Panc1 (cell line): Measurements from ENCODE around the gene KCNQ1. TPM values are rescaled to one million over a fixed set of nuclear protein-coding genes. Genes with fewer than 3 reads are reported as not detected.

ENCODE experiments used
- ATAC-seq: fragments of 200-7000 bp; cut with Tn5 transposase; 2 replicates; pipeline ENCODE4 v1.9.1; 2020; ENCODE audit warnings: mild to moderate bottlenecking, moderate library complexity
- BruUV-seq: library from RNA; stranded (reverse); fragments of 400-500 nt; replicated peaks from 2 replicates; lab custom pipeline; 2021; lab: Mats Ljungman, UMichigan
- CTCF ChIA-PET: fragments of 300-600 bp; sonication (Branson Sonifier 250); formaldehyde crosslinking; loops from one replicate; lab custom pipeline; 2022; ENCODE audit warnings: antibody characterized with exemption; lab: Charles Lee
- POLR2A ChIA-PET: fragments of 300-600 bp; sonication (Branson Sonifier 250); formaldehyde crosslinking; loops from one replicate; lab custom pipeline; 2022; ENCODE audit warnings: antibody characterized with exemption; lab: Charles Lee
- DNase-seq: peaks from one replicate; pipeline ENCODE4 v3.0.0-alpha.2; 2010; ENCODE audit warnings: low read depth, low spot score
- H3K27ac ChIP-seq: 2 replicates; pipeline ENCODE4 v1.5.1; 2011; ENCODE audit warnings: mild to moderate bottlenecking, low read length, inconsistent platforms
- H3K27me3 ChIP-seq: fragments of 200-500 bp; sonication (Bioruptor generic); 2 replicates; pipeline ENCODE4 v1.6.0; 2014; ENCODE audit warnings: low read length, inconsistent platforms; ENCODE audit not compliant: control insufficient read depth, insufficient read depth
- H3K36me3 ChIP-seq: fragments of 200-500 bp; sonication (Bioruptor generic); 2 replicates; pipeline ENCODE4 v1.5.1; 2014; ENCODE audit warnings: inconsistent platforms, mild to moderate bottlenecking, low read length, moderate library complexity; ENCODE audit not compliant: control insufficient read depth, insufficient read depth
- H3K4me1 ChIP-seq: 2 replicates; pipeline ENCODE4 v1.5.1; 2011; ENCODE audit warnings: inconsistent platforms, mild to moderate bottlenecking, low read length, moderate library complexity; ENCODE audit not compliant: control insufficient read depth, insufficient read depth
- H3K4me3 ChIP-seq, 2 experiments: 2 replicates each; pipeline ENCODE4 v1.5.1; 2011 to 2012; ENCODE audit warnings: low read depth in 2 of 2, low read length in 2 of 2, mild to moderate bottlenecking in 2 of 2, inconsistent platforms in 1 of 2, moderate library complexity in 1 of 2
- H3K9me3 ChIP-seq: fragments of 200-500 bp; sonication (Bioruptor generic); 2 replicates; pipeline ENCODE4 v1.5.1; 2014; ENCODE audit warnings: low read depth, mild to moderate bottlenecking, inconsistent platforms, low read length, moderate library complexity; ENCODE audit not compliant: control insufficient read depth, insufficient read depth
- POLR2AphosphoS5 ChIP-seq: IDR thresholded peaks from 2 replicates; pipeline ENCODE4 v1.6.1; 2012; ENCODE audit warnings: mild to moderate bottlenecking, low read depth, low read length, moderate library complexity
- SIN3A ChIP-seq: IDR thresholded peaks from 2 replicates; pipeline ENCODE4 v1.6.1; 2012; ENCODE audit warnings: low read depth, mild to moderate bottlenecking, low read length, moderate library complexity, borderline replicate concordance; ENCODE audit not compliant: insufficient read depth
- TCF7L2 ChIP-seq: IDR thresholded peaks from 2 replicates; pipeline ENCODE4 v1.6.1; 2011; ENCODE audit warnings: mild to moderate bottlenecking, low read depth, low read length, inconsistent platforms
- in situ Hi-C: cut with HindIII; loops from 2 replicates; pipeline ENCODE4 v1.10.0; 2016; ENCODE audit warnings: low sequenced_read_pairs, low pct_unique_long_range_greater_than_20kb
- intact Hi-C: fragments of 100-400 bp; cut with micrococcal nuclease; formaldehyde crosslinking; loops from one replicate; pipeline ENCODE4 v1.10.0; 2022; ENCODE audit not compliant: unreplicated experiment
- total RNA-seq: library from RNA; stranded (reverse); gene quantifications from one replicate; pipeline ENCODE4 v1.2.1, GENCODE V29; 2021; ENCODE audit not compliant: unreplicated experiment
- TF ChIP-seq, protein P1 (sequence below), 2 experiments: IDR thresholded peaks; 2 replicates each; pipeline ENCODE4 v1.6.1; 2011 to 2012; ENCODE audit warnings: low read depth in 2 of 2, control low read depth in 1 of 2, low read length in 1 of 2, mild to moderate bottlenecking in 1 of 2, moderate library complexity in 1 of 2; ENCODE audit not compliant: insufficient read depth in 1 of 2
- TF ChIP-seq, protein P2 (sequence below): fragments of 450-650 bp; IDR thresholded peaks from 2 replicates; pipeline ENCODE4 v1.5.1; 2017; ENCODE audit warnings: mild to moderate bottlenecking

KCNQ1 gene
- total RNA-seq, 1 experiment from 2014 or later: 1.0 TPM

GRCh38 chr11:2554338-2555207 is 109.8 kb downstream of the KCNQ1 start:
- BruUV-seq: no TSS peak
- Histone ChIP-seq H3K4me1 (no peaks in the 10 kb centered on the region), H3K4me3 (no peak overlapping the region), H3K27ac (no peak overlapping the region), H3K9me3 (no peaks in the 10 kb centered on the region), H3K27me3 (no peaks in the 10 kb centered on the region), H3K36me3 (no peaks in the 10 kb centered on the region)
- ChIA-PET CTCF (interaction anchor here (0.7 to 1.0 kb wide), 3 partner anchors 22 to 365 kb away, joined by 3 read pairs; no protein-coding TSS in a partner anchor), POLR2A (no interaction called here)
- TF ChIP-seq, protein P1, sequence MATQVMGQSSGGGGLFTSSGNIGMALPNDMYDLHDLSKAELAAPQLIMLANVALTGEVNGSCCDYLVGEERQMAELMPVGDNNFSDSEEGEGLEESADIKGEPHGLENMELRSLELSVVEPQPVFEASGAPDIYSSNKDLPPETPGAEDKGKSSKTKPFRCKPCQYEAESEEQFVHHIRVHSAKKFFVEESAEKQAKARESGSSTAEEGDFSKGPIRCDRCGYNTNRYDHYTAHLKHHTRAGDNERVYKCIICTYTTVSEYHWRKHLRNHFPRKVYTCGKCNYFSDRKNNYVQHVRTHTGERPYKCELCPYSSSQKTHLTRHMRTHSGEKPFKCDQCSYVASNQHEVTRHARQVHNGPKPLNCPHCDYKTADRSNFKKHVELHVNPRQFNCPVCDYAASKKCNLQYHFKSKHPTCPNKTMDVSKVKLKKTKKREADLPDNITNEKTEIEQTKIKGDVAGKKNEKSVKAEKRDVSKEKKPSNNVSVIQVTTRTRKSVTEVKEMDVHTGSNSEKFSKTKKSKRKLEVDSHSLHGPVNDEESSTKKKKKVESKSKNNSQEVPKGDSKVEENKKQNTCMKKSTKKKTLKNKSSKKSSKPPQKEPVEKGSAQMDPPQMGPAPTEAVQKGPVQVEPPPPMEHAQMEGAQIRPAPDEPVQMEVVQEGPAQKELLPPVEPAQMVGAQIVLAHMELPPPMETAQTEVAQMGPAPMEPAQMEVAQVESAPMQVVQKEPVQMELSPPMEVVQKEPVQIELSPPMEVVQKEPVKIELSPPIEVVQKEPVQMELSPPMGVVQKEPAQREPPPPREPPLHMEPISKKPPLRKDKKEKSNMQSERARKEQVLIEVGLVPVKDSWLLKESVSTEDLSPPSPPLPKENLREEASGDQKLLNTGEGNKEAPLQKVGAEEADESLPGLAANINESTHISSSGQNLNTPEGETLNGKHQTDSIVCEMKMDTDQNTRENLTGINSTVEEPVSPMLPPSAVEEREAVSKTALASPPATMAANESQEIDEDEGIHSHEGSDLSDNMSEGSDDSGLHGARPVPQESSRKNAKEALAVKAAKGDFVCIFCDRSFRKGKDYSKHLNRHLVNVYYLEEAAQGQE (IDR thresholded peaks at IDR 0.05; ENCODE audit: insufficient read depth in 1 of 2, low read depth in 2 of 2, low read length in 1 of 2): no peak
- no peak for TF ChIP-seq SIN3A
- intact Hi-C loops: no loop called here
- DNase-seq (no peak), ATAC-seq (no peak)
- in situ Hi-C loops: no loop called here

DNA sequence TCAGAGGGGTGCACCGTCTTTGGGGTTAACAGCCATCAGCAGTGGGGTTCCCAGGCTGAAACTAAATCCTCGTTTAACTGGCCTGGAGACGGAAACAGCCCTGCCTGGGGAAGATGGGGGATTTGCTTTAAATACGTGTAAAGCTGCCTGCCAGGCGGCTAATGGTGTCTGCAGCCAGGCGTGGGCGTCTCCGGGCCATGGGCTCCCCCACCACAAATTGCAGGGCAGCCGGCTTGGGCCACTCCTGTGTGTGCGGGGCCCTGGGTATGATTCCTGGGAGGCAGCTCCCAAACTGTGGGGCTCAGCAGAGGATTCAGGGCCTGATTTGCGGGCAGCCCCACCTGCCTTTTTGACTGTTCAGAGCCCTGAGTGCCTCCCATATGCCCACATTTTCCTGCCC is 110.5 kb downstream of the KCNQ1 start:
- intact Hi-C loops (no loop called here), in situ Hi-C loops (no loop called here)
- Histone ChIP-seq H3K4me3 (no peak overlapping the region), H3K4me1 (no peaks in the 10 kb centered on the region), H3K9me3 (no peaks in the 10 kb centered on the region), H3K36me3 (no peaks in the 10 kb centered on the region), H3K27ac (no peak overlapping the region), H3K27me3 (no peaks in the 10 kb centered on the region)
- BruUV-seq: no TSS peak
- no peak for ATAC-seq
- TF ChIP-seq POLR2AphosphoS5 (no peak), SIN3A (no peak), TCF7L2 (no peak)
- TF ChIP-seq, protein P1 (IDR thresholded peaks at IDR 0.05; ENCODE audit: insufficient read depth in 1 of 2, low read depth in 2 of 2, low read length in 1 of 2): no peak
- TF ChIP-seq, protein P2, sequence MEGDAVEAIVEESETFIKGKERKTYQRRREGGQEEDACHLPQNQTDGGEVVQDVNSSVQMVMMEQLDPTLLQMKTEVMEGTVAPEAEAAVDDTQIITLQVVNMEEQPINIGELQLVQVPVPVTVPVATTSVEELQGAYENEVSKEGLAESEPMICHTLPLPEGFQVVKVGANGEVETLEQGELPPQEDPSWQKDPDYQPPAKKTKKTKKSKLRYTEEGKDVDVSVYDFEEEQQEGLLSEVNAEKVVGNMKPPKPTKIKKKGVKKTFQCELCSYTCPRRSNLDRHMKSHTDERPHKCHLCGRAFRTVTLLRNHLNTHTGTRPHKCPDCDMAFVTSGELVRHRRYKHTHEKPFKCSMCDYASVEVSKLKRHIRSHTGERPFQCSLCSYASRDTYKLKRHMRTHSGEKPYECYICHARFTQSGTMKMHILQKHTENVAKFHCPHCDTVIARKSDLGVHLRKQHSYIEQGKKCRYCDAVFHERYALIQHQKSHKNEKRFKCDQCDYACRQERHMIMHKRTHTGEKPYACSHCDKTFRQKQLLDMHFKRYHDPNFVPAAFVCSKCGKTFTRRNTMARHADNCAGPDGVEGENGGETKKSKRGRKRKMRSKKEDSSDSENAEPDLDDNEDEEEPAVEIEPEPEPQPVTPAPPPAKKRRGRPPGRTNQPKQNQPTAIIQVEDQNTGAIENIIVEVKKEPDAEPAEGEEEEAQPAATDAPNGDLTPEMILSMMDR: no peak
- POLR2A ChIA-PET: no interaction called here
- no peak for DNase-seq
- CTCF ChIA-PET: no interaction called here
